SW 1271 (cell line): ENCODE data around the gene BCAR1.
"Not testable (repeated sequence)": the region's sequence is repeated elsewhere in the genome, so short reads cannot be mapped to it uniquely, and the experiment has no call there.

Experiments used
- DNase-seq, 2 experiments: peaks; one replicate each; lab custom pipeline; 2025; lab: John Stamatoyannopoulos, UW

Gene BCAR1

DNA sequence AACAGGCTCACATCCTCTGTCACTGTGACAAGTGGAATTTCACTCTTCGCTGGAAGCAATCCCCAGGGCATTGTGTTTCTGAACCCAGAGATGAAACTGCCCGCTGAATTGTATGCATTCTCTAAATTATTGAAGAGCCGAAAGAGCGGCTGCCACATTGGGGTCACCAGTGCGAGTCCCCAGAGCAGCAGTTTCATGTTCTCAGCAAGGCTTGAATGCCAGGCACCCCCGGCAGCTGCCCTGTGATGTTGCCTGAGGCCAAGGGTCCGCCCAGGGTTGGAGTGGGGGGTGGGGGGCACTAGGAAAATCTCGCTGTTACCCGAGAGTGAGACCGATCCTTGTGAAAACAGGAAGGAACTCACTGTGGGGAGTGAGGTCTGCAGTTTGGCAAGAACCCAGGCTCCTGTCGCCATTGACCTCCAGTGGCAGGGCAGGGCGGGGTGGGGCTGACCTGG is 20.7 kb upstream of the BCAR1 start:
- DNase-seq = no peak

DNA sequence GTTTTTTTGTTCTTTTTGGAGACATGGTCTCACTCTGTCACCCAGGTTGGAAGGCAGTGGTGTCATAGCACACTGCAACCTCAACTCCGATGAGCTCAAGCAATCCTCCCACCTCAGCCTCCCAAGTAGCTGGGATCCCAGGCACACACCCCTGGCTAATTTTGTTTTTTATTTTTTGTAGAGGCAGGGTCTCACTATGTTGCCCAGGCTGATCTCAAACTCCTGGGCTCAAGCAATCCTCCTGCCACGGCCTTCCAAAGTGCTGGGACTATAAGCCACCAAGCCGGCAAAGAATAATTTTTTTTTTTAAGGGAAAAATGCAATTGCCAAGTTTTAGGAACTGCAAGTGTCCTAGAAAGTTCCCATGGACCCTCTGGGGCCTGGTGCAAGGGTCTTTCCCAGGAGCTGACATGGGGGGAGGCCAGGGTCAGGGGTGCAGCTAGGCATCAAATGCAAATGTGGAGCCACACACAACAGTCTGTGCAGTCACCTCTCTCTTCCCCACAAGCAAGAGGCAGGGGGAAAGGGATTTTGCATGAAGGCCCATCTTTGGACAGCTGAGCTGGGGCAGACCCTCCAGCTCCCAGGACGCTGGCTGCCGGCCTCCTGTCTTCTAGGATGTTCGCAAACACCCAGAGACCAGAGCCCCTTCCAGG is 20.1 kb upstream of the BCAR1 start:
- DNase-seq = no peak

DNA sequence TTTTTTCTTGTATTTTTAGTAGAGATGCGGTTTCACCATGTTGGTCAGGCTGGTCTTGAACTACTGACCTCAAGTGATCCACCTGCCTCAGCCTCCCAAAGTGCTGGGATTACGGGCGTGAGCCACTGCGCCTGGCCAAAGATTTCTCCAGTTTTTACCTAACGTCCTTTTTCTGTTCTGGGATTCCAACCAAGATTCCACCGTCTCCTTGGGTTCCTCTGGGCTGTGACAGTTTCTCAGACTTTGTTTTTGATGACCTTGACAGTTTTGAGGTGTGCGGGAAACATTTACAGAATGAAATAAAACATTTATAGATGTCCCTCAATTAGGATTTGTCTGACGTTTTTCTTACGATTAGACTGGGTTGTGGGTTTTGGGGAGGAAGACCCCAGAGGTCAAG is 17.9 kb upstream of the BCAR1 start:
- not testable (repeated sequence) for DNase-seq

DNA sequence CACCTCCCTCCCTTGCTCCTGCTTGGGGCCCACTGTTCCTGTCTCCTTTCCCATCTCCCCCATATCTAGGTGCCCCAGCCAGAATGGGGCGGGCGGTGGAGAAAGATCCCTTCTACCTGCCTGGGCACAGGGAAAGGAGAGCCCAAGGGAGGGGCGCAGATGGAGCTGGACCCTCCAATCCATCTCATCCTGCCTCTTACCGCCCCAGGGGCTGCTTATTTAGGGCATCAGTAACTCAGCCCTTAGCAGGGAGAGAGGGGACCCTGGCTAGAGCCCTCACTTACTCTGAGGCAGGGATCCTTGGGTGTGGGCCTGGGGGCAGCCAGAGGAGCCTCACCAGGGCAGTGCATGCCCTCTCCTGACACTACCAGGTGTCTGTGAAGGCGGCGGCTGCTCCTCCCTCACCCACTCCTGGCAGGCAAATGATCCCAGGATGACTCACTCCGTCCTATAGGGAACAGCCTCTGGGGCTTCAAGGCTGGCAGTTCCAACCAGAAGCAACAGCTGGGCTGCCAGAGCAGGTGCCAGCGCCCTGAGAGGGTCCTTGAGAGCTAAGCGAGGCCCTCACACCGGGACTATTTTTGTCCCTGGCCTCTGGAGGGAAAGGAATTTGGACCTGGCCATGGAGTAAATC is 16.3 kb upstream of the BCAR1 start:
- DNase-seq = peak; percentile 62 to 82

DNA sequence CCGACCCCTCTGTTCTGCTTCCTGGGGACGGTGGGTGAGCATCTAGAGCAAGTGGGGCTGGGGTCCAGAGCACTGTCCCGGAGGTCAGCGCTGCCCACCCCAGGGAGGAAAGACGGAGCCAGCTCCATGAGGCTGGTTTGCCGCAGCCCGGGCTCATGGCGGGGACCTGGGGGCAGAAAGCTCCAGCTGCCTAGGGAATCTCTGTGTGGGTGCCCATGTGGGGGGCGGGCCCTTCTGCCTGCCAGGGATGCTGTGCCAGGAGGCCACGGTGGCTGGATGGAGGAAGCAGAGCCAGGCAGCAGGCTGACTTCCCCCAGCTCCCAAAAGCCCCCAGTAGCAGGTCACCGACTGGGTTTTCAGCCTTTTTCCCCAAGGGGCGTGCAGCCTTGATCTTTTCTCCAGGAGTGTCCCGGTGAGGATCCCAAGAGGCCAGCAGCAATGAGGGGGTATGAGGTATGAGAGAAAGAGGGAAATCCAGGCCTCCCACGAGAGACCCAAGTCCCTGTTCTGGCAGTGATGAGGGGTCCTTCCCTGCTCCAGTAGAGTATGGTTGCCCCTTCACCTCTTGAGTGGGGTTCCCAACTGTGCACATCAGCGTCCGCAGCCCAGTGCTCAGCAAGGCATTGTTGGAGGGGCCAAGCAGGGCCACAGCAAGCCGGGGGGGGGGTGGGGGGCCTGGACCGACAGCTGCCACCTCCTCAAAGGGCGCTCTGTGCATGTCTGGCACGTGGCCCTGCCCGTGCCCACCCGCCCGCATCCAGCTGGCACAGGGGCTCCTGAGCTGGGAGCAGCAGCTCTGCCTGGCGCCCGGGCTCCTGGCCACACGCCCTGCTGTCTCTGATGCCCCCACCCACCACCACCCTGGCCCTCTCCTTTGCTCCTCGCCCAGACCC is 15.6 kb upstream of the BCAR1 start:
- DNase-seq = no peak

DNA sequence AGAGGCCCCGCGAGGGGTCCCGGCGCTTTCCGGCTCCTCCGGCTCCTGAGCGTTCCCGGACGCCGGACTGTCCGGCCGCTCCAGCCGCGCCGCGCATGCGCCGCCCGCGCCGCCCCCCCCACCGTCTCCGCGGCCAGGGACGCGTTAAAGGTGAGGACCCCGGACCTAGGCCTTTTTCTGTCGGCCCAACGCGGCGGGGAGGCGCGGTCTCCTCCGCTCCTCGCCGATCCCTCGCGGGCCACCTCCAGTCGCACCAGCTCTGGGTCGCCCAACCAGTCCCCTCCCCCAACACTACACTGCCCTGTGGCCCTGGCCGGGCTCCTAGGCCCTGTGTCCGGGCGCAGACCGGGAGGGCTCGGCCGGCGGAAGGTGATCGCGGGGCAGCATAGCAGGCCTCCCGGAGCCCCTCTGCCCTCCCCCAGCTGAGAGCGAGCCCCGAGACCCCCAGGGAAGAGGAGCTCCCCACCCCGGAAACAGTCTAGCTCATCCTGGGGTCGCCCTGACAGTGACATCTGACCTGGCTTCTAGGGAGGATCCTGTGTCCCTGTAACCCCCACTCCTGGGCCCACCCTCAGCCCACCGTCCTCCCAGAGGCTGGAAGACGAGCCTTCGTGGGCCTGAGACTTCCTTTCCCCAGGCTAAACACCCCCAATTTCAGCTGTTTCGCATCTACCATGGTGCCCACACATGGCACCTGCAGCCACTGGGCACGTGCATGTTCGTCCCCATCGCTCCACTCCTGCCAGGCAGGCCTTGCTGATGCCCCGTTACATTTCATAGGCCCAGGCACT is 14.7 kb upstream of the BCAR1 start:
- peak; percentile 59 to 62 for DNase-seq

DNA sequence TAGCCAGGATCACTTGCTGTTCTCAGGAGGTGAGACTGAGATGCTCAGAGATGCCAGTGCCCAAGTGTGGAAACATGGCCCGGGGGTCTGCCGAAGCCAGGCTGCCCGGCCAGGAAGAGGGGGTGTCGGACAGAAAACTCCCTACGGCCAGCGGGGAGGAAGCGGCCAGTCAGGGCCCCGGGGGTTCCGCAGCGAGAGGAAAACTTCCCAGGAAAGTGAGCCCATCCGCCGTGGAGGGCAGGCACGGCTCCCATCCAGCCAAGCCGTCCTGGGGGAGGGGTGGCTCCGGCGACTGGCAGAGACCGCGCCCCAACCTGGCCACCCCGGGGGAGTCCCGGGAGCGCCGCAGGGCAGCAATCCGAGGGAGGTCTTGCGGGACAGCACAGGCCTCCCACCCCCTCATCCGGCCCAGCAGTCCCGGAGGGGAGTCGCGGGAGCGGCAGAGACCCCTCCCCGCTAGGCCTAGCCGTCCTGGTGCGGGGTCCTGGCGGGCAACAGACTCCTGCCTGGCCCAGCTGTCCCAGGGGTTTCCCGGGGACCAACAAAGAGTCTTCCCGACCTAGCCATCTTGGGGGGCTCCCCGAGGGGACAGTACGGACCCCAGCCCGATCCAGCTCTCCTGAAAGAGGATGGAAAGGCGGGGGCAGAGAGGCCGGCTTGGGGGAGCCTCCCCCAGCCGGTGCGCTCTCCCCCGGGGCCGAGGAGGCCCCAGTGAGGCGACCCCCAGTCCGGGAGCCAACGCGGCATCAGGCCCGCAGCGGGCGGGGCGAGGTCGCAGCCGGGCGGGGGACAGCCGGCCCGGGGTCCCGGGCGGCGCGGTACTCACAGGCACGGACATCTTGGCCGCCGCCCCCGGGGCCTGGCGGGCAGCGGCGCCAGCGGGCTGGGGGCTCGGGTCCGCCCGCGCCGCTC is 13.8 kb upstream of the BCAR1 start:
- no peak for DNase-seq

DNA sequence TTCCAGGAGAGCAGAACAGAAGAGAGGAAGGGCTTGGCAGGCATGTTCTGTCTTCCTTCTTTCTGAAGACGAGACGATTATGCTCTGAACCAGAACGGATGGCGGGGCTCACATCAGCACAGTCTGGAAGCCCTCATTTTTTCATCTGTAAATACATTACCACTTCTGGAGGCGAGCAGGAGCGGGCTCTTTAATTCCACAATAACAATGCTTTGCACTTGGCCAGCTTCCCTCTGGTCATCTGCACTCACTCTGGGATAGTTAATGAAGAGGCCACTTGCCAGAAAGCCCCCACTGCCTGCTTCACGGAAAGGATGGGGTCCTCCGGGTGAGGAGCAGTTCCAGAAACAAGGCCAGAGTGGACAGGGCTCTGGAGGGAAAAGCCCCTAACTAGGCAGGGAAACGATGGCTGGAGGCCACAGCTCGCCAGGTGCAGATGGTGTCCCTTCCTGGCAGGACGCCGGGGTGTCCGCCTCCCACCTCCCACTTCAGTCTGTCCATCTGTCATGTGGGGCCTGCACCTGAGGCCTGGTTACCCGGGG is 13.1 kb upstream of the BCAR1 start:
- DNase-seq = no peak

DNA sequence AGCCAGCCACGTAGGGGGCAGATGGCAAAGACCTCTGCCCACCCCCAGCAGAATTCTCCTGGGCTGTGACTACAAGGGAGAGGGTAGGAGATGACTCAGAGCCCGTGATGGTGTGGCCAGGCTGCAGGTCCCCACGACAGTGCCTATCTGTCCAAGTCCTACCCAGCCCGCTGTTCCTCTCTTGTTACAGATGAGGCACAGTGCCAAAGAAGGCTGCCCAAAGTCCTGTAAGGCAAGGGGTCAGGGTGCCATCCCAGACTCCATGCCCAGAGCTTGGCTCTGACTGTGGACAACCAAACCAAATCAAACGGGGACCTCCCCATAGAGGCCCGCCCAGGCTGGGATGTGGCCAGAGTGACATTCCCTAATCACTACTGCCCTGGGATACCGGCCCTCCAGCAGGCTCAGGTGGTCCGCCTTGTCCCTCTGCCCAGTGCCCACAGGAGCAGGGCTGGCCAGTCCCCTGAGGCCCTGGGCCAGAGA is 12.6 kb upstream of the BCAR1 start:
- no peak for DNase-seq

DNA sequence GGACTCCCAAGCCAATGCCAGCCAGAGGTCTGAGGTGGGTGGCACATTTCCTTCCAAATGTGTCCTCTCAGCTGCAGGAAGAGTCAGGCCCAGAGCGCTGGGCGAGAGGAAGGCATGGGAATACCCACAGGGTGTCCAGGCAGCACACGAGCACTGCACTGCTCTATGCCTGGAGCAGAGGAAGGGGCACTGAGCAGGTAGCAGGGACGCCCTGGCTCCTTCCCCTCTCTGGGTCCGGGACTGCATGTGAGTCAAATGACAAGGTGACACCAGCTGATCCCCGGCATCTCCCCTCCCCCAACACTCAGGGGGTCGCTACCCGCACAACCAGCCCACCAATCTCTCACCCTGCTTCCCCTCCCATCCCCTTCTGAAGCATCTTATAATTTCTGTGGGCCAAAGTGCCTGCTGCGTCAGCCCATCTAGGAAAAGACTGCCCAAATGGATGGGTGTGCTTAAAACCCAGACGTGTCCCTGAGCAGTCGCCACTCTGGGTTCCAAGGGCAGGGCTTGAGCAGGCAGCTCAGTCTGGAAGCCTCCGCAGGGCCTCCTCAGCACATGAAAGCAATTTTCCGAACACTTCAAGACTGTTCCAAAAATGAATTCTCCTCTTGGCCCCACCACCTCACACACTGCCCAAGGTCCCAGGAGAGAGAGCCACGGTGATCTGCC is 12.0 kb upstream of the BCAR1 start:
- no peak for DNase-seq

DNA sequence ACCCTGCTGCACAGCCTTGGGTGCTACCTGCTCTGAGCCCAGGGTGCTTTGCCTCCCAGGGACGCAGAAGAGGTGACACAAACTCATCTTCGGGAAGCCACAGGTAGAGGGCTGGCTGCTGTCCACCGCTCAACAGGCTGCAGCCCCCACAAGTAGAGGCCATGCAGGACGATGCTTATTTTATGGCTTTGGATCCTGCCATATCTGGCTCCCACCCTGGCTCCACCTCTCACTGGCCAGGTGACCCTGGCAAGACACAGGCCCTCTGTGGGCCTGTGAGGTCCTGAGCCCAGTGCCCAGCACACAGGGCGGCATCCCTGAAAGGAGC is 11.3 kb upstream of the BCAR1 start:
- DNase-seq = no peak

DNA sequence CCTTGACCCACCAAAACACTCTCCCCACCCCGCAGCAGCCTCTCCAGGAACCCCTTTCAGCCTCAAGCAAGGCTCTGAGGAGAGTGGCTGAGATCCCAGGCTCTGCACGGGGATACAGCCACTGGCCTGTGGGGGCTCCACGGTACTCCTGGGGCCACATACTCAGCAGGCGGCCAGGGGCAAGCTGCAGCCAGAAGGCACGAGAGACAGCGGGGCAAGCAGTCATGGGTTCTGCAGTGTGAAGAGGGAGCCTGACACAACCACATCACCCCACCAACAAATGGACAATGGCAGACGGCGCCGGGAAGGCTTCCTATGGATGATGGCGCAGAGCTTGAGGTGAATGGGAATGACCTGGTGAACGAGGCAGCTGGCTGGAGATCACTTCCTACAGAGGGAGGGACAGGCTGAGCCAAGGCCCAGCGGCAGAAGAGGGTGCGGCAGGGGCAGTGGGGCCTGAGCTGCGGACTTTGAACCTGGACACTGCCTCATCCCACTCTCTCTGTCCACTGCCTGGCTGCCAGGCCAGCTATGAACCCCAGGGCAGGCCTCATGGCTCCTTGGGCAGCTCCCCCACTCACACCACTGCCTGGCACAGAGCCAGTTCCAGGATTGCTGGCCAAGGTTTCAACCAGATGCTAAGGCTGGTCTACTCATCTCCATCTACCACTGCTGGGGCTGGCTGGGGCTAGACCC is 10.8 kb upstream of the BCAR1 start:
- no peak for DNase-seq

DNA sequence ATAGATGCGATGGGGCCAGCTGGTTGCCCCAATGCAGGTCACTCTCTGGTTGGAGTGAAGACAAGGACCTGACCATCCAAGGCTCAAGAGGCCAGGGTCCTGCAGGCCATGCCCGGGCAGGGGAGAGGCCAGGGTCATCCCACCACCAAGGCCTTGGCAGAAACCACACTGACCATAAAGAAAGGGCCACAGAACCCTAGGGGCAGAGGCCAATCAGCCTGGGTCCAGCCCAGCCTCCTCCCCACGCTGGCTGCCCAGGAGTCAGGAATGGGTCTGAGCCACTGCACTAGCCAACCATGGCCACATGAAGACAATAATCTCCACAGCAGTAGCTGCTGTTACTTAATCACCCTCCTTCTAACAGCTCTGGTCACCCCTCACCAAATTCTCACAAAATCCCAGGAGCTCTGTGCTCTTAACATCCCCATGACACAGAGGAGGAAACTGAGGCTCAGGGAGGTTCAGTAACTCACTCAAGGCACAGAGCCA is 10.2 kb upstream of the BCAR1 start:
- DNase-seq = no peak

DNA sequence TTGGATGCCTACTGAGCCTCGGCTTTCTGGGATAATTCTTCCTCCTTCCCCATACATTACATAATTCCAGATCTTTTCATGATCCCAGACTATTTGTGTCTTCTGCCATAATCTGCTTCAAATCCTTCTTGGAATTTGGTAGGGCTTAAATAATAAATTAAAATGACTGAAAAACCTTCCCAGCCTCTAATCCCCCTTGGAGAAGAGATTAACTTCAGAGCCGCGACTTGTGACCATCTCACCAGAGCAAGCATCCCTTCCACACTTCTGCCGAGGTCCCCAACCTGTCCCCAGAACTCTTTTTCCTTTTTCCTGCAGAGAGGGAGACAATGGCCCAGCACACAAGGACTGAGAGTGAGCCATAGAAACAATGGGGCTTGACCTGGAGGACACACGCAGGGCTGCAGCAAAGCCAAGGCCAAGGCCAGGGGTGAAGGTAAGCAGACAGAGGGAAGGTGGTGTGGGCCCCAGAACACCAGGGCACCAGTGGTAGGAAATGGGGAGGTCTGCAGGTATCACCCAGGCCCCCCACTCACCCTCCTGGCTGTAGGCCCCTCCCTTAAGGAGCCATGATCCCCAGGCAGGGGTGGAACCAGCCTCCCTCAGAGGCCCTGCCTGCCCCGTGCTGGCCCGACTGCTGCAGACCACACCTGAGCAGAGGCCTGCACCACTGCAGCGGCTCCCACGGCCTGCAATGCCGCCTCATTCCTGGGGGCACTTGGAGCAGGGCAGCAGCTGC is 9.6 kb upstream of the BCAR1 start:
- DNase-seq = no peak

DNA sequence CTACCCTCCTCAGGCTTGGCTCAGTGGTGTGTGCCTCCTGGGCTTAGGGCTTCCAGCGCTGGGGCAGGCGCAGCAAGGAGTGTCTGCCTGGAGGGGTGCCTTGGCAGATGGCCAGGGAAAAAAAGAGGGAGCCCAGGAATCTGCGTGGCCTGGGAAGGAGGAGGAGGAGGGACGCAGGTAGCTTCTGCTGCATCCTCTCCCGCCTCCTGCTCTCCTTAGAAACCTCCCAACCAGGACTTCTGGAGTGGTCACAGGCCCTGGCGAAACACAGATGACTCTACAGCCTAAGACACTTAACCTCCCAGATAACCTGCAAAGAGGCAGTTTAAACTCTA is 7.3 kb upstream of the BCAR1 start:
- no peak for DNase-seq

DNA sequence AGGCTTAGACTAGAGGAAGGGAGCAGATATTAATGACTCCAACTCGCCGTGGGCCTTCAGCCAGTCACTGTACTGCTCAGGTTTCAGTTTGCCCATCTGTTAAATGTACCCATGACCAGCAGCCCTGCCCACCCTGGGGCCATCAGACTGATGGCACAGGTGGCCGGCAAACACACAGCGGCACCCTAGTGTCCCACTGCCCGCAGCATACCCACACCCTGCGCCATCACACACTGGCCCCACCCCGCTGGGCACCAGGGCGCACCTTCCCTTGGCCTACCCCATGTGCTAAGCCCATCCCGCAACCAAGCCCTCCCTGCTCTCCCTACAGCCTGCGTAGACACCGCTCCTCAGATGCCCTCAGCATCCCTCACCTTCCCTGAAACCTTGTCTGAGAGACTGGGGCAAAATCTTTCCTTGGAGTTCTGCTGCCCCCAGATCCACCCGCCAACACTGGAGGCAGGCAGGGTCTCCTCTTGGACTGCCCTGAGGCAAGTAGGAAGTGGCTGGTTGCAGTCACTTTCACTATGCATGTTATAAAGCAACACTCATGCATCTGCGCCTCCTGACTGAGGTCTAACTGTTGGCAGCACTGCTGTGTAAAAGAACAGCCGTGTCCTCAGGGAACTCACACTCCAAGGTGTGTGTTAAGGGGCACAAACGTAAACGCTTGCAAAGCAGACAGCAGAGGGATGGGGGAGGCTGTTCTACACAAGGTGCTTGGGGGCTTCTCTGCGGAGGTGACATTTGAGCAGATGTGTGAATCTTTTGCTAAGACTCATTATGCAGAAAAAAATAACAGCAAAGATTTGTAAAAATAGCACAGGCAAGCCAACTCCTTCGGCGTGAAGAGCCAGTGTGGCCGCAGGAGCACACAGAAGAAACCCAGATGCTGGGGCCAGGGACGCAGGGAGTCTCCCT is 6.7 kb upstream of the BCAR1 start:
- DNase-seq = no peak

DNA sequence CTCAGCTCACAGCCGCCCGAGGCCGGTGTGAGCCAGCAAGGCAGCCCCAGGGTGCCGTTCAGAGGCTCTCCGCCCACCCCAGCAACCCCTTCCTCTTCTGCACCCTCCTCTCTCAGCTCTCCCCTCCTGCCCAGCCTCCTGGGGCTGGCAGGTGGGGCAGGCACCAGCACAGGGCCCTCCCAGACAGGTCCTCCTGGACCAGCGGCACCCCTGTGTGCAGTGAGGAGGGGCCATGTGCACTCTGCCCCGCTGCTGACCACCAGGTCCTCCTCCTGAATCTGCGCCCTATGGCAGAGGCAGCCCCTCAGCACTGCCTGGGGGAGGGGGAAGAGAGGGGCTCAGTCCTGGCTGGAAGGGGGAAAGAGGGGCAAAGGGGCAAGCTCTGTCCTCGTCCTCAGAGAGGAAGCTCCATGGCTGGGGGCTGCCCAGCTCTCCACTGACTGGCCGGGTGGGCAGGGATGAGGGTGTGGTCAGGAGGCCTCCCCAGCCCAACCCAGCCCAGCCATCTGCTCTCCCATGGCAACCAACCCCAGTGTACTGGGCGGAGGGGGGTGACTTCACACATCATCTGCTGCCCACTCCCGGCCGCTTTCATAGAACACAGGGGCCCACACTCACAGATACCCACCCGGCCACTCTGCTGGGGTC is 5.4 kb upstream of the BCAR1 start:
- DNase-seq = no peak
